GM12872 (cell line): ENCODE data around the gene B3GALT5.

Experiments
- TF ChIP-seq, protein P1 (sequence below): IDR thresholded peaks from 3 replicates; pipeline ENCODE4 v1.5.1; 2011; ENCODE audit warnings: low read depth, mild to moderate bottlenecking, low read length, moderate library complexity; ENCODE audit not compliant: insufficient read depth

B3GALT5 gene

DNA sequence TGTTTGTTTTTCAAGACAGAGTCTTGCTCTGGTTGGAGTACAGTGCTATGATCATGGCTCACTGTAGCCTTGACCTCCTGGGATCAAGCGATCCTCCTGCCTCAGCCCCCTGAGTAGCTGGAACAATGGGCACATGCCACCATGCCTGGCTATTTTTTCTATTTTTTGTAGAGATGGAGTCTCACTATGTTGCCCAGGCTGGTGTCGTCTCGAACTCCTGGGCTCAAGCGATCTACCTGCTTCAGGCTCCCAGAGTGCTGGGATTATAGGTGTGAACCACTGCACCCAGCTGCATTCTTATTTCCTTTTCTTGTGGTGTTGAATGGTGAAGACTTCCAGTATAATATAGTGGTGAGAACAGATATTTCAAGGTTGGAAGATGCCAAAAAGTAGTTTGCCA, 28.0 kb downstream of the B3GALT5 start:
- TF ChIP-seq, protein P1, sequence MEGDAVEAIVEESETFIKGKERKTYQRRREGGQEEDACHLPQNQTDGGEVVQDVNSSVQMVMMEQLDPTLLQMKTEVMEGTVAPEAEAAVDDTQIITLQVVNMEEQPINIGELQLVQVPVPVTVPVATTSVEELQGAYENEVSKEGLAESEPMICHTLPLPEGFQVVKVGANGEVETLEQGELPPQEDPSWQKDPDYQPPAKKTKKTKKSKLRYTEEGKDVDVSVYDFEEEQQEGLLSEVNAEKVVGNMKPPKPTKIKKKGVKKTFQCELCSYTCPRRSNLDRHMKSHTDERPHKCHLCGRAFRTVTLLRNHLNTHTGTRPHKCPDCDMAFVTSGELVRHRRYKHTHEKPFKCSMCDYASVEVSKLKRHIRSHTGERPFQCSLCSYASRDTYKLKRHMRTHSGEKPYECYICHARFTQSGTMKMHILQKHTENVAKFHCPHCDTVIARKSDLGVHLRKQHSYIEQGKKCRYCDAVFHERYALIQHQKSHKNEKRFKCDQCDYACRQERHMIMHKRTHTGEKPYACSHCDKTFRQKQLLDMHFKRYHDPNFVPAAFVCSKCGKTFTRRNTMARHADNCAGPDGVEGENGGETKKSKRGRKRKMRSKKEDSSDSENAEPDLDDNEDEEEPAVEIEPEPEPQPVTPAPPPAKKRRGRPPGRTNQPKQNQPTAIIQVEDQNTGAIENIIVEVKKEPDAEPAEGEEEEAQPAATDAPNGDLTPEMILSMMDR: no peak

DNA sequence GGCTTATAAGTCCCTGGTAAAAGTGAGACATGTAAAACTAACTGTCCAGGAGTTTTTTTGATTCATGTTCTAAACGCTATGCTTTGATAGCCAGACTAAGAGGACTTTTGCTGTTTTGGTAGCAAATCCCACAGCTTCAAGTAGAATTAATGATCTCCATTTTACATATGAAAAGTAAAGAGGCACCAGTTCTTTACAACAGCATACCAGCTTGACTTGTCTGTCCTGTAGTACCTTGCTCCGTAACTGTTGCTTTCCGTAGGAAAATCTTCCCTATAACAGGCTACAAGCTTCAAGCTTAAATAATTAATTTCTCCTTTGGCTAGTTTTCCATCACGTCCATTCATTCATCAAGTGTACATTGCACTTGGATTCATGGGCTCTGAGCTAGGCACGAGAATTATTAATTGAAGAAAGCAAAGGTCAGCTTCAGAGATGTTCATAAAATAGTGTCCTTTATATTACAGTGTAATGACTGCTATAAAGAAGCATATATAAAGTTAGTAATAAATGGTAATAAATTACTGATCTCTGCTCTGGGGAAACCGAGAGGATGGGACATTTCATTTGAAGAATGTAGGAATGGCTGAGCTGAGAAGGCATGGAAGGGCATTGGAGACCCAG, 29.2 kb downstream of the B3GALT5 start:
- TF ChIP-seq, protein P1: no peak

DNA sequence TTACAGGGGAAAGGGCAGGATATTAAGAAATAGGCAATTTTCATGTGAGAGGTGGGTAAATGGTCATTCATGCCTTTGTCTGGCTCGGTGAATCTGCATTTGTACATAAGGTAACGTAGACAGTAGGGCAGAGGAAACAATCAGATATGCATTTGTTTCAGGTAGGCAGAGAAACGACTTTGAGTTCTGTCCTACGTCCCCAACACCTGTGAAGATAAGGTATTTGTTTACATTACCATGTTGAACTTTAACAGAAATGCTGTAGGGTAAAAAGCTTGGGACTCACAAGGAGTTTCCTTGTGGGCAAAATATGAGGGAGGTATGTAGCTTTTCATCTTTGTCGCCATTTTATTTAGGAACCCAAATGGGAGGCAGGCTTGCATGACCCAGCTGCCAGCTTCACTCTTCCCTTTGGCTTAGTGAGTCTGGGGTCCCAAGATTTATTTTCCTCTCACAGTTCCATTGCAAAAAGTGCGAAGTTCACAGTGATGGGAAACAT, 31.4 kb downstream of the B3GALT5 start:
- TF ChIP-seq, protein P1: no peak

DNA sequence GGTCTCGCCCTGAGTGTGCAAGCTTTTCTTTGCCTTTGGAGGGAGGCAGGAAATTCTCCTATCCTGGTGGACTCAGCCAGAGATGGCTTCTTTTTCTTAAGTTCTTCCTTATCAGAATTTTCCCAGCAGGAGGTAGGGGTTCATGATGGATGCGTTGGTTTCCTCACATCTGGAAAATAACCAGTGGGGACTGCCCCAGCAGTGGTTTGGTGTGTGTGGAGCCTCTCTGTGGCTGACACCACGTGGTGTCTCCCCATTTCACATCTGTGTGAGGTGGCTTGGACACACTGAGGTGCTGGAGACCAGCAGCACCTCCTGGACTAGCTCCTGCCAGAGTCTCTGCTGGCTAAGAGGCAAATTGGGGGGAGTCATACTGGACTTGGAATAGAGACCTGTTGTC, 32.6 kb downstream of the B3GALT5 start:
- TF ChIP-seq, protein P1: no peak

DNA sequence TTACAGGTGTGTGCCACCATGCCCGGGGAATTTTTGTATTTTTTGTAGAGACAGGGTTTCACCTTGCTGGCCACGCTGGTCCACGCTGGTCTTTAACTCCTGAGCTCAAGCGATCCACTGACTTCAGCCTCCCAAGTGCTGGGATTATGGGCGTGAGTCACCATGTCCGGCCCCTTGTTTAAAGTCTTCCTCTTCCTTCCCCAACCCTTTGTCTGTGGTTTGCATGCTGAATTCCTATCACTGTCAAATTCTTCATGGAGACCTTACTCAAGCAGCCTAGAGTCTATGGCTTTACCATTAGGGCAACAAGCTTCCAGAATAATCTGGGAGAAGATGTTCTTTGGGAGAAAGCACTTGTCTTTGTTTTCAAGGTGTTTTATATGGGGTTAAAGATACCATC, 34.7 kb downstream of the B3GALT5 start:
- TF ChIP-seq, protein P1: no peak

DNA sequence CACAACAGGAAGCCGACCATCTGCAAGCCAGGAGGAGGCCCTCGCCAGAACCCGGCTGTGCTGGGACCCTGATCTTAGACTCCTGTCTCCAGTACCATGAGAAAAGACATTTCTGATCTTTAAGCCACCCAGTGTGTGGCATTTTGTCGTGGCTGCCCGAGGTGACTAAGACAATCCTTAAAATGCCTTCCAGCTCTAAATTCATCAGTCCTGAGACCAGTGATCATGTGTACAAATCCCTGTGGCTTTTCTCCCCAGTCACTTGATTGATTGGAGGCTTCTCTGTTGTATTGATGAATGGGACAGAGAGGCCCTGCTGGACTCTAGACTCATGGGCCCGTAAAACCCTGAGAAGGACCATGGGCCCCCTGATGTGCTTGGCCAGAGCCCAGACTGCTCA, 36.1 kb downstream of the B3GALT5 start:
- TF ChIP-seq, protein P1: no peak

DNA sequence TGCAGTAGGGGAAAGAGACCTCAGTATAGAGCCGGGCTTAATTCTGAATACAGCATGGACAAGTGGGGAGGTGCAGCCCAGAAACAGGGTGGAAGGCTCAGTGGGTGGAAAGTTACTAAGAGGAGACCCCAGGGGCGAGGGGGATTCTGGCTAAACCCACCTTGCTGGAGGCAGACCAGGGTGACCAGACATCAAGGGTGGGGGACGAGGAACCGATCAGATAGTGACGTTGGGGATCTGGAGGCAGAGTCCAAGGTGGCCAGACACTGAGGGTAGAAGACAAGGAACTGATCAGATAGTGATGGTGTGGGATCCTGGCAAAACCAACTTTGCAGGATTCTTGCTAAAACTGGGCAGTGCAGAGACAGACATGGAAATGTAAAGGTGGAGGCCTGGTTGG, 36.8 kb downstream of the B3GALT5 start:
- TF ChIP-seq, protein P1: no peak
